Gastroesophageal sphincter (tissue), 3 donors: ENCODE measurements around the gene KCNMA1.

Experiments
- CTCF ChIP-seq, 4 experiments: fragments of 200-600 bp in 2 of 4; fragments of 450-650 bp in 2 of 4; sonication (generic) in 1 of 4; IDR thresholded peaks; one replicate each; pipeline ENCODE4 v1.5.1; 2017 to 2019; ENCODE audit warnings: antibody characterized with exemption in 4 of 4, mild to moderate bottlenecking in 2 of 4, moderate library complexity in 2 of 4
- POLR2A ChIP-seq, 2 donors: fragments of 450-650 bp; IDR thresholded peaks; one replicate each; pipeline ENCODE4 v1.6.1; 2017; ENCODE audit warnings: antibody characterized with exemption in 2 of 2, mild to moderate bottlenecking in 2 of 2, moderate library complexity in 1 of 2

GRCh38 chr10:77075926-77076325 lies 561.7 kb downstream of the KCNMA1 start:
- TF ChIP-seq CTCF (IDR thresholded peaks at IDR 0.05): no peak
- no peak for TF ChIP-seq POLR2A (IDR thresholded peaks at IDR 0.05)
